ENCODE measurements around the gene PODN.

PODN gene

DNA sequence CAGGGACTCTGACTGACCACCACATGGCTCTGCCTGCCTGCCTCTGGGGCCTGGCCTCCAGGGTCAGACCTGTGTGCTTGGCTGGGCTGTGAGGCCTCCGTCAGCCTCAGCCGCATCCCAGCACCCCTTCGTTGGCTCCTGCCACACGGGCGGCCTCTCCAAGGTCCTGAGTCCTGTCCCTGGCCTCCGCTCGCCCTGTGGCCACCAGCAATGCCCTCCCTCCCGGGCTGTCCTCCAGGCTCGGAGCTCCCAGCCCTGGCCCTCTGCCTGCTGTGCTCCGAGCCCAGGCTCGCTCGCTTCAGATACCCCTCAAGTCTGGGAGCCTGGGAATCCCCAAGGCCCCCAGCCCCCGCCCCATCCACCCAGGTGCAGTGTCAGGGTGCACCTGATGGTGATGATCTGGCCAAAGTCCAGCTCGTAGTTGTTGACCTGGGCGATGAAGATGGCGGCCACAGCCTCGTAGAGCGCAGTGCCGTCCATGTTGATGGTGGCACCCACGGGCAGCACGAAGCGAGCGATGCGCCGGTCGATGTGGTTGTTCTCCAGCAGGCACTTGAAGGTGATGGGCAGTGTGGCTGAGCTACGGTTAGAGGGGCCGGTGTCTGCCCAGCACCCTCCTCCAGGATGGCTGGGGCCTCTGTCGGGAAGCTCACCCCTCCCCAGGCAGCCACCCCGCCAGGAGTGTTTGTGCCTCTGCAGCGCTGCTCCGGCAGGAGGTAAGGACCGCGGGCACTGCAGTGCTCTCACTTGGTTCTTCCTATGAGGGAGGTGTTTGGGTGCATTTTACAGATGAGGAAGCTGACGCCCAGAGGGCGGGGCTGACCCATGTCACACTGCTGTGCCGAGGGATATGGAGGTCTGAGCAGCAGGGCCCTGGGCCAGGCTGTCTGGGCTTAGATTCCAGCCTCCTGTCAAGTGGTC is 28.5 kb downstream of the PODN start:
- no peak for DNase-seq

DNA sequence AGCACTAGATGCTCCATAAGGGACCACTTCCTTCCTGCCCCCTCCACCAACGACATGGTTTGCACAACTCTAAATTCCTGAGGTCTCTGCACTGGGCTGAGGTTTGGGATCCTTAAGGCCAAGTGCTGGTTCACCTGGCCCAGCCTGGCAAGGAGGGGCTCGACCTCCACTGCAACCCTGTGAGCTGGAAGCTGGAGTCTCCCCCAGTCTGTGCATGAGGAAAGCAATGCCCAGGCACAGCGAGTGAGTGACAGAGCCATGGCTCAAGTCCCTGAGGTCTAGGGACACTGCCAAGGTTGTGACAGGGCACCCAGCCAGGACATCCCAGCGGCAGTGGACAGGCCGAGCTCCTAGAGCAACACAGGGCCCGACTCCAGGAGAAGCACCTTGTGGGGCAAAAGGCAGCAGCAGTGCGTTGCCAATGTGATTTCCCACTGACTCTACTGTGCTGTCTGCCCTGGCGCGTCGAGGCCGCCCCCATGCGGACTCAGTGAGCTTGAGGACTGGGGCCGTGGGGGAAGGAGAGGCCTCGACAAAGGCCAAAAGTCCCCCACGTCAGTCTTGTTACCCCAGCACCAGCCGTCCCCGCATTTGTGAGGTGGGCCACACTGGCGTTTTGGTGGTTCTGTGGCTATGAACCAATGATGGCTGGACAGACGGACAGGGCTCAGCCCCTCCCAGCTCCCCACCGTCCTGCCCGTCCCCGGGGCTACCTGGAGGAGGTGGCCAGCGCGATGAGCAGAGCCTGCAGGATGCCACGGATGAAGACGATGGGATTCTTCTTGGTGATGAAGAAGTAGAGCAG is 30.0 kb downstream of the PODN start:
- no peak for DNase-seq

DNA sequence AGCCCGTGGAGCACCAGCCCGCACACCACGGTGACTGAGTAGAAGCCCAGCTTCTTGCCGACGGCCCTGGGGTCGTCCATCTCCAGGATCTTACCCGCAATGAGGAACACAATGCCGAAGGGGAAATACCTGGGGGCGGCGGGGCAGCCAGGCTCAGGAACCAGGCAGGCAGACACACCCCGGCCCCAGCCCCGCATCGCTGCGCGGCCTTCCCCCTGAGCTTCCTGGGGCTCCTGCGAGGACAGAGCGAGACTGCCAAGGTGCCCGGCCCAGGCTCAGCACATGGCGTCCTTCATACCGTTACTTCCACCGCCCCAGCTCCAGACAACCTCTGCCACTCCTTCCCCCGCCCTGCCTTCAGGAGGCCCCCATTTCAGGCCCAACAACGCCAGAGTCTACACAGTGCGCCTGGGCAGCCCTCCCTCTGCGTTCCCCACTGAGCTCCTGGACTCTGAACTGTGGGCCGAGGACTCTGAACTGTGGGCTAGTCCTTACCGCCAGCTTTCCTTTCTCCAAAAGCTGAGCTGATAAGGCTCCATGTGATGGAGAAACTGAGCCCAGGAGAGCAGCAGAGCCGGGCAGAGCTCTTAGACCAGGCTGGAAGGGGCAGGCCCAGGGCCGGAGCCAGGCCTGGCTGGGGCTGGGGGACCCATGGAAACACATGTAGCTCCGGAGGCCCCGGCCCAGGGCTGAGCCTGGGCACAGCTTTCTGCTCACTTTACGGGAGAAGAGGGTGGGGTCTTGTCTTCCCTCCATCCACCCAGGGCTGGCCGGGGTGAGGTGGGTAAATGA is 30.8 kb downstream of the PODN start:
- DNase-seq: no peak

DNA sequence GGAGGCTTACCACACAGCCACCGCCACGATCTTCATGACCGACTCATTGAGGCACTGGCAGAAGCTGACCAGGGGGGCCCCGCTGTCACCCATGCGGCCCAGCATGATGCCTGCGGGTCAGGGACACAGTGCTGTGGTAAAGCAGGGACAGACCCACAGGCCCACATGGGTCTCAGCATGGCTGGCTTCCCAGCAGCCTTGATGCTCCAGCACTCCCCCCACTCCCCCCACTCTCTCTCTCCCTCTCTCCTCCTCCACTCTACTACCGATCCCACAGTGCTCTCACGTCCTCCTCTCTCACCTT is 31.4 kb downstream of the PODN start:
- no peak for DNase-seq

DNA sequence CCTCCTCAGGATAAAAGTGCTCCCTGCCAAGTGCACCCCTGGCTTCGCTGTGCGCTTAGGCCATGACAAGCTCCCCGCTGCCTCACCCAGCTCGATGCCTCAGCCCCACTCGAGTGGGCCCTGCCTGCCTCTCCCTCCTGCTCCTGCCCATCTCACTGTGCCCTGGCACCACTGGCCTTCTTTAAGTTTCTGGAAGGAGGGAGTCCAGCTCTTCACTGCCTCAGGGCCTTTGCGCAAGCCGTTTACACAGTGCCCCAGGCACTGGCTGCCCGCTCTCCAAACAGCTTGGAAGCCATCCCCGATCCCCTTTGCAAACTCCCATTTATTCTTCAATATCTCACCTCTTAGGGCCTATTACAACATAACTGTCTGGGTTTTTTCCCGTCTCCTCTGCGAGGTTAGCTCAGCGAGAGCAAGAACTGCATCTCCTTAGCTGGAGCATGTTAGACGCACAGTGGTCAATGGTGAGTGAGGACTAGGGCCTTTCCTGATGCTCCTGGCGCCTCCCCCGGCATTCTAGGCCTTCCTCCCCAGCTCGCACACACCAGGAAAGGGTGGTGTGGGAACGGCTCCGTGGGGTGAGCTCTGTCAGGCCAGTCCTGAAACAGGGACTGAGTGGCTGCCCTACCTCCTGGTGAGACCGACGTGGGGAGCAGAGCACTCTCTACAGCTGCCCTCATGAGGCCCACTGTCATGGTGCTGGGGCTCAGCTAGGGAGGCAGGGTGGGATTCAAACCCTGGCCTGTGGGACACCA is 31.9 kb downstream of the PODN start:
- DNase-seq: no peak

DNA sequence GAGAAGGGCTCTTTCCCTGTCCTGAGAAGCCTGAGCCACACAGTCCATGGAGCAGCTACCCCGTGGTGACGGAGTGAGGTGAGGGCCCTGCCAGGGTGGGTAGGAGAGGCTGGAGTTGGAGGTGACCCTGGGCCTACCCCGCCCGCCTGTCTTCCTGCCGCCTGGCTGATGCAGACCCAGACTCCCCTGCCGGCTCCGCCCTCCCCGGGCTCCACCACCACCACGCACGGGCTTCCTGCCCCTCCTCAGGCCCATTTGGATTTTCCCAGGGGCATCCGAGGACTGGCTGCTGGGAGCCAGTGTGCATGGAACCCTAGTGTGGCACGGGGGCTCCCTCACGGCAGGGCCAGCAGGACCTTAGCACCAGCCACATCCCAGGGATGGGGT is 32.5 kb downstream of the PODN start:
- DNase-seq: no peak

DNA sequence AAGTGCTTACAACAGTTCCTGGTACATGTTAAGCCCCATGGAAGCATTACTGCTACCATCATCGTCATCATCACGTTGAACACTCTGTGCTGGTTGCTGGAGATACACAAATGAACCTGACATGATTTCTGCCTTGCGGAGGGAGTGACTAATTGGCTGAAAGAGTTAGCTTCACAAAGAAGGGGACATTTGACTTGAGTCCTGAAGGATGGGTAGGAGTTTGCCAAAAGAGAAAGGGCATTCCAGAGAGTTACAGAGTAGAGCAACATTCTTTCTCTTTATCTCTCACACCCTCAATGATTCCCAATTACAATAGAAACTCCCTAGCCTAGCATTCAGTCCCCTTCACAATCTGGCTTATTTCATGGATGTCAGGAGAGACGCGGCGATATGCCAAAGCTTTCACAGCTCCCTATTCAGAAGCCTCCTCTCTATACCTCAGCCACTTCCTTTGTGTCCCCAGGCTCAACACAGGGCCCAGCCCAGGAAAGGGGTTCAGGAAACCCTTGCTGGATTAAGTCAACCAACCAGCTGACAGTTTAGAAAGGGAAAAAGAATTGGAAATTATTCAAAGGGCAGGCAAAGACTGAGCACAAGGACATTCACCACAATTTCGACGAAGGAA is 42.4 kb downstream of the PODN start:
- no peak for DNase-seq

DNA sequence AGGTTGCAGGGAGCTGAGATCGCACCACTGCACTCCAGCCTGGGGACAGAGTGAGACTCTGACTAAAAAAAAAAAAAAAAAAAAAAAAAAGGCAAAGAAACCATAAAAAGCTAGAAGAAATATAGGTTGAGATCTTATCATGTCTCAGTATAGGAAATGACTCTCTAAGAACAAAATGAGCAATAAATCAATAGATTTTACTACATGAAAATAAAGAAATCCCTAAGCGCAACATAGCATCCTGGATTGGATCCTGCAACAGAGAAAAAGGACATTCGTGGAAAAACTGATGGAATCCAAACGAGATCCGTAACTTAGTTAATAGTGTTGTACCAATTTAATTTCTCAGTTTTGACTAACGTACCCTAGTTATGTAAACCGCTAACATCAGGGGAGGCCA is 45.1 kb downstream of the PODN start:
- DNase-seq: no peak

DNA sequence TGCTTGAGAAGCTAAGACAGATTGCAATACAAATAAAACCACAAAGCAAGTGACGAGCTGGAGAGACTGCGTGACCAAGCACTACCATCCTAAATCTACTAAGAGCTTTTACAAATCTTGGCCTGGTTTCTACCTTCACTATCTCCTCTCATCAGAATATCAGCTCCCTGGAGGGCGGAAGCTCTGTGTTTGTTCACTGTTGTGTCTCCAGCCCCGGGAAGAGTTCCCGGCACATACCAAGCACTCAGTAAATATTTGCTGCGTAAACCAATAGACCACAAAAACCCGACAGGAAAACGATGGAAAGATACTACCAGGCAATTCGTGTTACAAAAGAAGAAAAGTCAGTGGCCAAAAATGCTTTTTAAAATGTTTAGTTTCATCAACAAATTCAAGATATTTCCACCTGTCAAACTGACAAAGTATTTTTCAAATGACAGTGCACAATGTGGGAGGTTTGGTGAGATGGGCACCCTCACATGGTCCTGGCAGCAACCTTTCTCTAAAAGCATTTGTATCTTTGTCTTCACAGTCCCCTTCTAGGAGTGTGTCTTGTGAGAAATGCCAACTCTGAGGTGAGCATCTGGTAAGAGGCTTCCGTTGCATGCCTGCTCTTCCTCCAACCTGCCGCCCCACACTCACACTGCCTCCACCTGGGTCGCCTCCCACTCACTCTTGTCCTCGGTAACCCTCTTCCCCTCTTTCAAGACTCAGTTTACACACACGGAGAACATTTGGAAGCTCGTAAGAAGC is 45.7 kb downstream of the PODN start:
- no peak for DNase-seq

DNA sequence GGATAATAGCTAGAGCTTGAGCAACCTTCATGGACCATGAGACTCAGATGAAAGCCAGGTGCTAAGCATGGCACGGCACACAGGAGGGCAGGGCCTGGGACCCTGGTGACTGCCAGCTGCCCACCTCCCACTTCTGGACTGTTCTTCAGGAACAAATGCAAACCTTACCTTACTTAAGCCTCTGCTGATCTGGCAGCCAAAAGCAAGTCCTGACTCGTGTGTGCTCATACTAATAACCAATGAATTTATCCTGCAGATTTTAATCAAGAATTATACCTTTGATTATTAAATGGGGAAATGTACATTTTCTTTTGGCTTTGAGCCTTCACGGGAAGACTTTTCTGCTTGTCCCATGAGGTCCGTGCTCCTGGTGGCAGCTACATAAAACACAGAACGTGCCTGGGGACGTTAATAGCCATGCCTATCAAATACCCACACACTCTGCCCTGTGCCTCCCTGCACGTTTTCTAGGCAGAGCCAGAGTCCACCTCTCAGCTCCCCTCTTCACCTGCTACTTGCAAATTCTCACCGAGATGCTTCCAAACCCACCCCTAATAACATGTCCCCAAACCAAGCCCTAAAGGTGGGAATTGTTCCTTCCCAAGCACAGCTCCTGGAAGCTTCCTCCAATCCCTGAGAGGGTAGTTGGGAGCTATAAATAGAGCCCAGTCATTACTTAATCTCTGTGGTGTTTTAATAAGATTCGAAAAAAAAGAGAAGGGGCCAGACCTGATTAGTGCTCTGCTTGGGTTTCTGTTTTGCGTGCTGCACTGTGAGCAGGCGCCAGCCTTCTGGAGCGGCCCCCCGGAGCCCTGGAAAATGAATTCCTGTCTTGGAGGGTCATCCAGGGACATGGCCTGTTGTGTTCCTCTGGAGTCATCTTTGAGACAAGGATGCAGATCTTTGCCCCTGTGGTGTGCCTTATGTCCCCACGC is 46.9 kb downstream of the PODN start:
- DNase-seq: no peak

DNA sequence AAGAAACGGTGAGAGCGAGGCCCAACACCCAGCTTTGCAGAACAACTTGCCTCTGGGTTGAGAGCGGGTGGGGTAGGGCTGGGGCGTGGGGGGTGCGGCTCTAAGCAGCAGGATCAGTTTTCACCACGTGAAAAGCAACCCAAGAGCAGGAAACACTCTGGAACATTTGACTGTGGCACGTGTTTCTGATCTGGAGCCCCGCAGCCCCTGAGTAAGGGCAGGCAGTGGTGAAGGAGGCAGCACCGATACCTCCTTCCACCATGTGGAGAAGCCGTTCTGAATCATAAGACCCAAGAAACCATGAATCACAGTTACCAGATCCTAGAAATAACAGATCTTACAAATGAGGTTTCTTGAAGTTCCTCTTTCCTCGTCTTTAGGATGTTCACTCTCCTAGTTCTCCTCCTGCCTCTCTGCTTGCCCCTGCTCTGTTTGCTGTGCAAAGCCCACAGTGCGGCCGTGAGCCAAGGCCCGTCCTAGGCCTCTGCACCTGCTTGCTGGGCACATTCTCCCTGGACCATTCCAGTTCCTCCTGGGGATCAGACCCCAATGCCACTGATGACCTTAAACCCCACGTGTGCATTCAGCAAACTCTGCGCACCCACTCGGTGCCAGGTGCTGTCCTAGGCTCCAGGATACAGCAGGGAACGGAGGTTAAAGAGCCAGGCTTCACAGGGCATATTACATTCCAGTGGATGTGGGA is 48.5 kb downstream of the PODN start:
- peak; percentile 17 for DNase-seq

DNA sequence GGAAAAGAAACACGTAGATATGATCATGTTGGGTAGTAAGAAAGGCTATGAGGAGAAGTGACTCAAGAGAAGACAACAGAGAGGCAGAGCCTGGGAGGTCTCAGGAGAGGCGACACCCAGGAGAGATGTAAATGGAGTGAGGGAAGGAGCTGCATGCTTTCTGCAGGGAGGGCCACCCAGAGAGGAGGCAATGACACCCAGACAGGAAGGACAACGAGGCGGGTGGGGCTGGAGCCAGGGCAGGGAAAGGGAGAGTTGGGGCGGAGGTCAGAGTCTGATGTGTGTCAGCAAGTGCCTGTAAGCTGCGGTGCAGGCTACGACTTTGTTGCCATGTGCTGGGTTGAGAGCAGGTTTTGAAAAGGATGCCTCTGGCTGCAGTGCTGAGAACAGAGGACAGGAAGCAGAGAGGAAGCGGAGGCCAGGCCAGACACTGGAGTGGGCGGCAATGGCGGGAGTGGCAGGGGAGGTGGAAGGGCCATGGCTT is 49.1 kb downstream of the PODN start:
- DNase-seq: no peak

DNA sequence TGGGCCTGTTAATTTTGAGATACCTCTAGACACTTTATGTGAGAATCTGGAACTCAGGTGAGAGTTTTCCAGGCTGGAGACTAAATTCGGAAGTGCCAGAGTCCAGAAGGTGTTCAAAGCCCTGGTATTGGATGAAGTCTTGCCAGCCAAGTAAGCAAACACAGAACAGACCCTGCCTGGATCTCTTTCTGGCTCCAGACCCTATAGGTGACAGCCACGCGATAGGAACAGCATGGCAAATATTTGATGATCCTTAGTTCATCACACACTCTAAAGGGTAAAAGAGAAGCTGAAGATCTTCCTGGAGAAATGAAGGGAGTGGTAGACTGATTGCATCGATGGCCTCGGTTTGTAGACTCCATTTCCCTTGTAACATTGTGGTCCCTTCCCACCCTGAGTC is 49.7 kb downstream of the PODN start:
- DNase-seq: no peak

DNA sequence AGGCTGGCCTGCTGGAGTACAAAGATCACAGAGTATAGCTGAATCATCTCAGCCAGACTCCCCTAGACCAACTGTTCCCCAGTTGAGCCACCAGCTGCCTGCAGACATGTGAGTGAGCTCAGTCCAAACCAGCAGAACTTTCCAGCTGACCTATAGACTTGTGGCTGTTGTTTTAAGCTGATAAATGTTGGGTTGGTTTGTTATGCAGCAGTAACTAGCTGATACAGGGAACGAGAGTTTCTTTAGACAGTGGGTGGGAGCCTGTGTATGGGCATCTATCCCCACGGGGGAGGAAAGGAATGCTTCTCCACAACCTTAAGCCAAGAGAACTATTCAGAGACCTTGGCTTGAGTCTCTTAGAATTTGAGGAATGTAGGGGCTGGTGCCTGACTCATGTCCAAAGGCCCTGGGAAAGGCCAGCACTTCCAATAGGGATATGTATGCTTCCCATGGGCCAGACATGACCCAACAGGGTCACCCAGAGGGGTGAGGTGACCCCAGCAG is 50.3 kb downstream of the PODN start:
- DNase-seq: no peak

DNA sequence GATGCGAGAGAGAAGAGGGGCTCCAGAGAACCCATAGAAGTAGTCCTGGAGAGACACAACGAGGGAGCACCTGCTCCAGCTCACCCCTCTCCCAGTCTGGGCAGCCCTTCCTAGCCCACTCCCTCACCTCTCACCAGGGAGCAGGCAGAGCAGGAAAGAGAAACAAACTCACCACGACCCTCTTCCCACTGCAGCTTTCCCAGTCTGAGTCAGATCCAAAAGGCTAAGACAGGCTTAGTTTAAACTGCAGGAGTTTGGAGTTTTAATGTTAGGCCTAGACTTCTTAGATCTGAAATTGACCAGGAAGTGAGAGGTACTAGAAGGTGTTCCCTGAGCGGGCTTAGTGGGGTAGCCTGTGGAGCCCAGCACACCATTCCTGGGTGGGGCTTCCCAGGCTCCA is 50.8 kb downstream of the PODN start:
- DNase-seq: no peak

DNA sequence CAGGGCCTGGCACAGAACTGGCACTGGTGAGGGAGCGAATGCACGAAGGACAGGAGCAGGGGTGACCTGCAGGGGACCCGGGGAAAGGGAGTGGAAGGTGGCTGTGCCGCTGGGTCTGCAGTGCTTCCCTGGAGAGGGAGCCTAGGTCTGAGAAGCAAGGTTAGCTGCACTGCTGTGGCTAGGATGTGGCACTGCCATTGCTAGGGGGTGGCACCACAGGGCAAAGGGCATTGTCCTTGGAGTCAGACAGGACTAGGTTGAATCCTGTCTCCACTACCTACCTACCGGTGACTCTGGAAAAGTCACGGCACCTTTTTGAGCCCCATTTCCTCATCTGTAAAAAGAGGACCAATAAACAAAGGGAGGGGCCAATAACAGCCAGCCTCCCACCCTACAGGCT is 52.1 kb downstream of the PODN start:
- no peak for DNase-seq

DNA sequence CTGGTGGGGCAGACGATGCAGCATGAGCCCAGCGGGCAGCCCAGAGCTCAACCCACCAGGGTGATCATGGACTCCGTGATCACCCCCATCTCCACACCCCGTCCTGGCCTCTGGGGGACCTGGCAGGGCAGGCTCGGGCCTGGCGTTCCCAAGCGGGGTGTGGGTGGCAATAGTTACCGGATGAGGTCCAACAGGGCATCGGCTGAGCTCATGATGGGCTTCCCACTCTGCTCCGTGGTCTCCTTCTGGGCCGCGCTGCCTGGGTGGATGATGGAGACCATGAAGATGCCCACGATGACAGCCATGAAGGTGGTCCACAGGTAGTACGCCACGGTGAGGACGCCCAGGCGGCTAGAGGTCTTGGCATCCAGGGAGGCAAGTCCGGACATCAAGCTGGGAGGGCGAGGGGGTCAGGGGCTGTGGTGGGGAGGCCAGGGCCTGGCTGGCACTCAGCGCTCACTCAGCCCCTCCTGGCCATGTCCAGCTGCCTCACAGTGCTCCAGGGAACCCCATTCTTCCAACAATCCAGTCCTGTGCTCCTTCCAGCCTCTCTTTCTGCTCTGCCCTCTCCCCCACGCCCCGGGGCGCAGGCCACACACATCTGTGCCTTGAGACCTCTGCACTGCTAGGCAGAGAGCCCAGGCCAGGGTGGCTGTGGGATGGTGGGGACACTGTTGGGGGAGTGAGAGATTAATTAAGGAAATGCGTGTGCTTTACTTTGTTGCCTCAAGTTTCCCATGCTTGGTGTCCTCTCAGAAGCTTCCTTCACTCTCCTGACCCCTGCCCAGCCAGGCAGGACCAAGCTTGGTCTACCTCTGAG is 52.8 kb downstream of the PODN start:
- DNase-seq: no peak
